ENCODE measurements around the gene SGPP1. TPM values are rescaled to one million over a fixed set of nuclear protein-coding genes. Genes with fewer than 3 reads are reported as not detected.
"Not testable (repeated sequence)": the region's sequence is repeated elsewhere in the genome, so short reads cannot be mapped to it uniquely, and the experiment has no call there.

The SGPP1 gene
- total and polyA plus RNA-seq, 10 of the 15 experiments (the other 5 are each of a cell fraction or from before 2014, with no cell fraction given): 3.5 to 37.7 (median 25.5) TPM

DNA sequence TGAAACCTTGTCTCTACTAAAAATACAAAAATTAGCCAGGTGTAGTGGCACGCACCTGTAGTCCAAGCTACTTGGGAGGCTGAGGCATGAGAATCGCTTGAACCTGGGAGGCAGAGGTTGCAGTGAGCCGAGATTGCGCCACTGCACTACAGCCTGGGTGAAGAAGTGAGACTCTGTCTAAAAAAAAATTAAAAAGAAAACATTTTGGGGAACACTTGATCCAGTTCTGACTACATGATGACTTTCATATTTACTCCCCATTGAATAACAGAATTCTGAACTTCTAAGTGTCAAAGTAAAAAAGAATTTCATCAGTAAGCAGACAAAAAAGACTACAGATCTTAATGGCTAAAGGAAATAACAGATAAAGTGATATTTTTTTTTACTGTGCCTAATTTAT, 25.3 kb downstream of the SGPP1 start:
- ChIA-PET CTCF (interaction anchor here (1.6 kb wide), 1 partner anchor 32 kb away, joined by 4 read pairs; no protein-coding TSS in a partner anchor), RAD21 (ENCODE audit: unreplicated experiment) (interaction anchor here (0.9 to 1.0 kb wide), 2 partner anchors 10 to 23 kb away, joined by 3 read pairs; no protein-coding TSS in a partner anchor), SMC1A (ENCODE audit: uncharacterized antibody, unreplicated experiment) (interaction anchor here (0.6 to 1.8 kb wide), 2 partner anchors 55 to 1841 kb away, joined by 3 to 6 read pairs; no protein-coding TSS in a partner anchor)
- peaks cover 24% of the 10 kb centered on the region for H3K4me1 ChIP-seq (ENCODE audit: control insufficient read depth, insufficient read depth, low read length)
- H3K9ac ChIP-seq (ENCODE audit: control insufficient read depth, insufficient read depth, low read length); BruUV-seq (replicated peaks); H2AFZ ChIP-seq (ENCODE audit: control insufficient read depth, low read depth, low read length); ATAC-seq; H3K9me3 ChIP-seq (replicated peaks; ENCODE audit: control insufficient read depth, insufficient read depth, low read length); H4K20me1 ChIP-seq (ENCODE audit: control insufficient read depth, insufficient read depth); H3K27me3 ChIP-seq (replicated peaks in 1 of 2; ENCODE audit: control insufficient read depth in 2 of 2, insufficient read depth in 2 of 2, low read length in 1 of 2); H3K27ac ChIP-seq (ENCODE audit: control insufficient read depth, insufficient read depth); H3K4me2 ChIP-seq (ENCODE audit: control insufficient read depth, insufficient read depth); intact Hi-C loops (cut with micrococcal nuclease; ENCODE audit: unreplicated experiment); POLR2A ChIA-PET; FAIRE-seq; in situ Hi-C loops (cut with MboI); DNase-seq (ENCODE audit: low read depth, low spot score); H3K36me3 ChIP-seq (ENCODE audit: control insufficient read depth in 2 of 2, insufficient read depth in 2 of 2, low read length in 1 of 2): not testable (repeated sequence)
- H3K4me3 ChIP-seq: peak overlapping the region; percentile 24; the same call in 1 of the 2 replicates
- peaks cover 23% of the 10 kb centered on the region for H3K79me2 ChIP-seq (ENCODE audit: control insufficient read depth, insufficient read depth, low read length)
- 40% methylated on average over 4 of the region's 4 CpGs for WGBS (ENCODE audit: insufficient coverage, insufficient replicate concordance, low lambda C conversion rate, missing lambda C conversion rate)

DNA sequence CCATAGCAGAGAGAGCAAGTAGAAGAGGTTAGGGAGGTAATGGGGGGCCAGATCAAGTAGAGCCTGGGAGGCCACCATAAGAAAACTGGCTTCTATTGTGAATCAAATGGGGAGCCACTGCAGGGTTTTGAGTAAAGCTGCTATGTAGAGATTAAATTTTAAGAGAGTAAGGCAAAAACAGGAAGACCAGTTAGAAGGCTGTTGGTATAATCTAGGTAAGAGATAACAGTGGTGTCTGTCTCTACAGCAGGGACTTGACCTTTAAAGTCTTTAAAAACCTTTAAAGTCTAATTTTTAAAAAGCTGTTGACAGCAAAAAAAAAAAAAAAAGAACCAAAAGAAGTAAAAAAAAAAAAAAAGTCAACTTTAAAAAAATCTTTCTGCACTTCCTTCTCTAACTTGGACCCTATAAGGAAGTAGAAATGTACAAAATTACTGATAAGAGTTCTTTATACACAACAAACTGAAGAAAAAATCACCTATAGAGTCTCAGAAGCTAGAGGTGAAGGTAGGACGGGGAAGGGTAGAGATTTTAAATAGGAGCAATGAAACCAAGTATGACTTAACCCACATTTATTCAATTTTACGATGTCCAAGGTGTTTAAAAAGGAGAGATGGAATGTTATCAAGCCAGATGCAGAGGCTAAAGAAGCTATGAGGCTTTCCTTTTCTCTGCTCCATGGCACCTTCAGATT, 26.1 kb downstream of the SGPP1 start:
- ChIA-PET POLR2A (interaction anchor here (0.6 to 0.8 kb wide), 2 partner anchors 21 to 85 kb away, joined by 3 to 5 read pairs; no protein-coding TSS in a partner anchor), RAD21 (ENCODE audit: unreplicated experiment) (interaction anchor here (0.6 to 1.0 kb wide), 2 partner anchors 10 to 252 kb away, joined by 3 read pairs; no protein-coding TSS in a partner anchor), SMC1A (ENCODE audit: uncharacterized antibody, unreplicated experiment) (interaction anchor here (1.8 kb wide), 1 partner anchor 54 kb away, joined by 6 read pairs; no protein-coding TSS in a partner anchor), CTCF (no interaction called here)
- DNase-seq (ENCODE audit: low read depth, low spot score): no peak
- ATAC-seq: no peak
- no peaks in the 10 kb centered on the region for H3K27me3 ChIP-seq (replicated peaks in 1 of 2; ENCODE audit: control insufficient read depth in 2 of 2, insufficient read depth in 2 of 2, low read length in 1 of 2)
- H2AFZ ChIP-seq (ENCODE audit: control insufficient read depth, low read depth, low read length): no peak overlapping the region
- peaks cover 24% of the 10 kb centered on the region for H3K4me1 ChIP-seq (ENCODE audit: control insufficient read depth, insufficient read depth, low read length)
- no peaks in the 10 kb centered on the region for H4K20me1 ChIP-seq (ENCODE audit: control insufficient read depth, insufficient read depth)
- intact Hi-C loops (cut with micrococcal nuclease; ENCODE audit: unreplicated experiment): no loop called here
- H3K9me3 ChIP-seq (replicated peaks; ENCODE audit: control insufficient read depth, insufficient read depth, low read length): peaks cover 9% of the 10 kb centered on the region
- peaks cover 23% of the 10 kb centered on the region for H3K79me2 ChIP-seq (ENCODE audit: control insufficient read depth, insufficient read depth, low read length)
- BruUV-seq (replicated peaks): no TSS peak
- no peak for FAIRE-seq
- H3K9ac ChIP-seq (ENCODE audit: control insufficient read depth, insufficient read depth, low read length): no peak overlapping the region
- no peak overlapping the region for H3K27ac ChIP-seq (ENCODE audit: control insufficient read depth, insufficient read depth)
- H3K4me2 ChIP-seq (ENCODE audit: control insufficient read depth, insufficient read depth): no peak overlapping the region
- 63% methylated on average over 2 of the region's 2 CpGs for WGBS (ENCODE audit: insufficient coverage, insufficient replicate concordance, low lambda C conversion rate, missing lambda C conversion rate)
- H3K36me3 ChIP-seq (ENCODE audit: control insufficient read depth in 2 of 2, insufficient read depth in 2 of 2, low read length in 1 of 2): peaks cover 0 to 2% of the 10 kb centered on the region in 2 experiments; a peak in 2 of 4 replicates
- no peak overlapping the region for H3K4me3 ChIP-seq
- in situ Hi-C loops (cut with MboI): no loop called here
- TF ChIP-seq, protein P1, sequence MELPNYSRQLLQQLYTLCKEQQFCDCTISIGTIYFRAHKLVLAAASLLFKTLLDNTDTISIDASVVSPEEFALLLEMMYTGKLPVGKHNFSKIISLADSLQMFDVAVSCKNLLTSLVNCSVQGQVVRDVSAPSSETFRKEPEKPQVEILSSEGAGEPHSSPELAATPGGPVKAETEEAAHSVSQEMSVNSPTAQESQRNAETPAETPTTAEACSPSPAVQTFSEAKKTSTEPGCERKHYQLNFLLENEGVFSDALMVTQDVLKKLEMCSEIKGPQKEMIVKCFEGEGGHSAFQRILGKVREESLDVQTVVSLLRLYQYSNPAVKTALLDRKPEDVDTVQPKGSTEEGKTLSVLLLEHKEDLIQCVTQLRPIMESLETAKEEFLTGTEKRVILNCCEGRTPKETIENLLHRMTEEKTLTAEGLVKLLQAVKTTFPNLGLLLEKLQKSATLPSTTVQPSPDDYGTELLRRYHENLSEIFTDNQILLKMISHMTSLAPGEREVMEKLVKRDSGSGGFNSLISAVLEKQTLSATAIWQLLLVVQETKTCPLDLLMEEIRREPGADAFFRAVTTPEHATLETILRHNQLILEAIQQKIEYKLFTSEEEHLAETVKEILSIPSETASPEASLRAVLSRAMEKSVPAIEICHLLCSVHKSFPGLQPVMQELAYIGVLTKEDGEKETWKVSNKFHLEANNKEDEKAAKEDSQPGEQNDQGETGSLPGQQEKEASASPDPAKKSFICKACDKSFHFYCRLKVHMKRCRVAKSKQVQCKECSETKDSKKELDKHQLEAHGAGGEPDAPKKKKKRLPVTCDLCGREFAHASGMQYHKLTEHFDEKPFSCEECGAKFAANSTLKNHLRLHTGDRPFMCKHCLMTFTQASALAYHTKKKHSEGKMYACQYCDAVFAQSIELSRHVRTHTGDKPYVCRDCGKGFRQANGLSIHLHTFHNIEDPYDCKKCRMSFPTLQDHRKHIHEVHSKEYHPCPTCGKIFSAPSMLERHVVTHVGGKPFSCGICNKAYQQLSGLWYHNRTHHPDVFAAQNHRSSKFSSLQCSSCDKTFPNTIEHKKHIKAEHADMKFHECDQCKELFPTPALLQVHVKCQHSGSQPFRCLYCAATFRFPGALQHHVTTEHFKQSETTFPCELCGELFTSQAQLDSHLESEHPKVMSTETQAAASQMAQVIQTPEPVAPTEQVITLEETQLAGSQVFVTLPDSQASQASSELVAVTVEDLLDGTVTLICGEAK (IDR thresholded peaks at IDR 0.05; ENCODE audit: borderline replicate concordance): no peak
- peak; percentile 30; the same call in 1 of the 2 replicates for TF ChIP-seq ZNF384 (IDR thresholded peaks at IDR 0.05; ENCODE audit: borderline replicate concordance, low read depth, low read length)
- TF ChIP-seq, protein P2, sequence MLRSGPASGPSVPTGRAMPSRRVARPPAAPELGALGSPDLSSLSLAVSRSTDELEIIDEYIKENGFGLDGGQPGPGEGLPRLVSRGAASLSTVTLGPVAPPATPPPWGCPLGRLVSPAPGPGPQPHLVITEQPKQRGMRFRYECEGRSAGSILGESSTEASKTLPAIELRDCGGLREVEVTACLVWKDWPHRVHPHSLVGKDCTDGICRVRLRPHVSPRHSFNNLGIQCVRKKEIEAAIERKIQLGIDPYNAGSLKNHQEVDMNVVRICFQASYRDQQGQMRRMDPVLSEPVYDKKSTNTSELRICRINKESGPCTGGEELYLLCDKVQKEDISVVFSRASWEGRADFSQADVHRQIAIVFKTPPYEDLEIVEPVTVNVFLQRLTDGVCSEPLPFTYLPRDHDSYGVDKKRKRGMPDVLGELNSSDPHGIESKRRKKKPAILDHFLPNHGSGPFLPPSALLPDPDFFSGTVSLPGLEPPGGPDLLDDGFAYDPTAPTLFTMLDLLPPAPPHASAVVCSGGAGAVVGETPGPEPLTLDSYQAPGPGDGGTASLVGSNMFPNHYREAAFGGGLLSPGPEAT (IDR thresholded peaks at IDR 0.05; ENCODE audit: low read depth): no peak
- TF ChIP-seq TCF7 (IDR thresholded peaks at IDR 0.05; ENCODE audit: borderline replicate concordance): no peak
- TF ChIP-seq, protein P3, sequence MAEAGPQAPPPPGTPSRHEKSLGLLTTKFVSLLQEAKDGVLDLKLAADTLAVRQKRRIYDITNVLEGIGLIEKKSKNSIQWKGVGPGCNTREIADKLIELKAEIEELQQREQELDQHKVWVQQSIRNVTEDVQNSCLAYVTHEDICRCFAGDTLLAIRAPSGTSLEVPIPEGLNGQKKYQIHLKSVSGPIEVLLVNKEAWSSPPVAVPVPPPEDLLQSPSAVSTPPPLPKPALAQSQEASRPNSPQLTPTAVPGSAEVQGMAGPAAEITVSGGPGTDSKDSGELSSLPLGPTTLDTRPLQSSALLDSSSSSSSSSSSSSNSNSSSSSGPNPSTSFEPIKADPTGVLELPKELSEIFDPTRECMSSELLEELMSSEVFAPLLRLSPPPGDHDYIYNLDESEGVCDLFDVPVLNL (IDR thresholded peaks at IDR 0.05; ENCODE audit: low read depth, low read length): no peak
